Suprapubic skin (tissue), 4 donors: ENCODE measurements around the gene RCAN3.

ENCODE experiments used
- CTCF ChIP-seq, 2 donors: fragments of 200-600 bp in 1 of 2; fragments of 450-650 bp in 1 of 2; sonication (generic) in 1 of 2; IDR thresholded peaks; one replicate each; pipeline ENCODE4 v1.5.1; 2016 to 2019; ENCODE audit warnings: antibody characterized with exemption in 2 of 2, mild to moderate bottlenecking in 1 of 2, moderate library complexity in 1 of 2
- POLR2A ChIP-seq, 2 donors: fragments of 450-650 bp; IDR thresholded peaks; one replicate each; pipeline ENCODE4 v1.6.1; 2017; ENCODE audit warnings: antibody characterized with exemption in 2 of 2, mild to moderate bottlenecking in 2 of 2, moderate library complexity in 2 of 2
- POLR2AphosphoS5 ChIP-seq, 3 donors: sonication (generic); formaldehyde crosslinking; IDR thresholded peaks; one replicate each; pipeline ENCODE4 v1.6.1; 2017; ENCODE audit warnings: antibody characterized with exemption in 3 of 3

GRCh38 chr1:24567792-24568388 lies 65.3 kb downstream of the RCAN3 start:
- TF ChIP-seq CTCF (IDR thresholded peaks at IDR 0.05) (no peak), POLR2A (IDR thresholded peaks at IDR 0.05) (no peak), POLR2AphosphoS5 (IDR thresholded peaks at IDR 0.05) (no peak)
